D721Med (cell line): ENCODE results near the gene SURF4.

Experiments
- DNase-seq: peaks from one replicate; pipeline ENCODE4 v3.0.0; 2011; ENCODE audit warnings: low spot score; ENCODE audit not compliant: insufficient read length
- FAIRE-seq: peaks from 2 replicates; lab custom pipeline; 2011; peaks lifted over from hg19 to GRCh38; lab: Jason Lieb, UNC
- TF ChIP-seq, protein P1 (sequence below): IDR thresholded peaks from 2 replicates; pipeline ENCODE4 v1.5.1; 2012; ENCODE audit warnings: mild to moderate bottlenecking, control low read depth; ENCODE audit not compliant: insufficient read depth; ENCODE audit errors: missing control alignments

SURF4 gene

GRCh38 chr9:133356391-133357091, 19.3 kb downstream of the SURF4 start, which contains the start of the genes SURF1 and SURF2:
Gene SURF1, minus strand, starts transcription at chr9:133356487. Its CDS starts 34 bp downstream, at chr9:133356453.
Gene SURF2, plus strand, starts transcription at chr9:133356550. Its CDS starts 43 bp downstream, at chr9:133356593.
- DNase-seq (peak; percentile 82), FAIRE-seq (no peak)
- TF ChIP-seq, protein P1, sequence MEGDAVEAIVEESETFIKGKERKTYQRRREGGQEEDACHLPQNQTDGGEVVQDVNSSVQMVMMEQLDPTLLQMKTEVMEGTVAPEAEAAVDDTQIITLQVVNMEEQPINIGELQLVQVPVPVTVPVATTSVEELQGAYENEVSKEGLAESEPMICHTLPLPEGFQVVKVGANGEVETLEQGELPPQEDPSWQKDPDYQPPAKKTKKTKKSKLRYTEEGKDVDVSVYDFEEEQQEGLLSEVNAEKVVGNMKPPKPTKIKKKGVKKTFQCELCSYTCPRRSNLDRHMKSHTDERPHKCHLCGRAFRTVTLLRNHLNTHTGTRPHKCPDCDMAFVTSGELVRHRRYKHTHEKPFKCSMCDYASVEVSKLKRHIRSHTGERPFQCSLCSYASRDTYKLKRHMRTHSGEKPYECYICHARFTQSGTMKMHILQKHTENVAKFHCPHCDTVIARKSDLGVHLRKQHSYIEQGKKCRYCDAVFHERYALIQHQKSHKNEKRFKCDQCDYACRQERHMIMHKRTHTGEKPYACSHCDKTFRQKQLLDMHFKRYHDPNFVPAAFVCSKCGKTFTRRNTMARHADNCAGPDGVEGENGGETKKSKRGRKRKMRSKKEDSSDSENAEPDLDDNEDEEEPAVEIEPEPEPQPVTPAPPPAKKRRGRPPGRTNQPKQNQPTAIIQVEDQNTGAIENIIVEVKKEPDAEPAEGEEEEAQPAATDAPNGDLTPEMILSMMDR, result no peak

DNA sequence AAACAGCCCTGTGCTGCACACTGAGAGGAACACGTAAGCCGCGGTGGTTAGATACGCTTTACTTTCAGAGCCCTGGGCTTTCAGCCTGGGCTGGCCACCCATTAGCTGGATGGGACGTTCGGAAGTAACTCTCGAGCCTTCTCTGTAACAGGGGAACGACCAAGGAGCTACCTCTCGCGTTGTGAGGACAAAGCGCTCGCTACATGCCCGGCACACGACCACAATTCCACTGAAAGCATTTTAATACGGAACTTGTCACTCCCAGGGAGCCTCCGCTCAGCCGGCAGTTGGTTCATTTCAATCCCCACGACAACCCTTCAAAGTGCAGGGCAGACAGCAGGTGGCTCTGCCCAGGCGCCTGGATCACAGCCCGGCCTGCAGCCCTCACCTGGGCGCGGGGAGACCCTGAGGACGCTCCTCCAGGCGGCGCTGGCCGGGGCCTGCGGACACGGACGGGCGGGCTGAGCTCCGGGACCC, 19.9 kb downstream of the SURF4 start:
- TF ChIP-seq, protein P1, result no peak
- DNase-seq (no peak), FAIRE-seq (no peak)

DNA sequence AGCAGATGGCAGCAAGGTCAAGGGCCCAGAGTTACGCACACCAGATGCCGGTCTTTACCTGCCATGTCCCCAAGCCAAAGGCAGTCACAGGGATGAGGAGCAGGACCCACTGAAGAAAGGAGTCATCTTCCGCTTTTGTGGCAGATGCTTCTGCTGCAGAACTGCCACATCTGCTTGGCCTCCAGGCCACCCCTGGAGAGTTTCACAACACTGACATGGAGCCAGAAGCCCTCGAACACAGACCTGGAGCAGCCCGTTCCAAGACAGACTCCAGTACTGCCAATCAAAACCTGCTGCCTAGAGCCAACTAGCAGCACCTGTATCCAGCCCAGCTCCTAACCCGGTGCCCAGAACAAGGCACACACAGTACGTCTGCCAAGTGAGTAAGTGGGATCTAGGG, 21.1 kb downstream of the SURF4 start:
- DNase-seq, result no peak
- TF ChIP-seq, protein P1, result no peak
- no peak for FAIRE-seq

- TF ChIP-seq, protein P1, result no peak
- DNase-seq (no peak), FAIRE-seq (no peak)
Observed at GRCh38 chr9:133353548-133353947, 22.3 kb downstream of the SURF4 start.

GRCh38 chr9:133352635-133353340, 23.1 kb downstream of the SURF4 start:
- TF ChIP-seq, protein P1, result no peak
- DNase-seq (no peak), FAIRE-seq (no peak)

DNA sequence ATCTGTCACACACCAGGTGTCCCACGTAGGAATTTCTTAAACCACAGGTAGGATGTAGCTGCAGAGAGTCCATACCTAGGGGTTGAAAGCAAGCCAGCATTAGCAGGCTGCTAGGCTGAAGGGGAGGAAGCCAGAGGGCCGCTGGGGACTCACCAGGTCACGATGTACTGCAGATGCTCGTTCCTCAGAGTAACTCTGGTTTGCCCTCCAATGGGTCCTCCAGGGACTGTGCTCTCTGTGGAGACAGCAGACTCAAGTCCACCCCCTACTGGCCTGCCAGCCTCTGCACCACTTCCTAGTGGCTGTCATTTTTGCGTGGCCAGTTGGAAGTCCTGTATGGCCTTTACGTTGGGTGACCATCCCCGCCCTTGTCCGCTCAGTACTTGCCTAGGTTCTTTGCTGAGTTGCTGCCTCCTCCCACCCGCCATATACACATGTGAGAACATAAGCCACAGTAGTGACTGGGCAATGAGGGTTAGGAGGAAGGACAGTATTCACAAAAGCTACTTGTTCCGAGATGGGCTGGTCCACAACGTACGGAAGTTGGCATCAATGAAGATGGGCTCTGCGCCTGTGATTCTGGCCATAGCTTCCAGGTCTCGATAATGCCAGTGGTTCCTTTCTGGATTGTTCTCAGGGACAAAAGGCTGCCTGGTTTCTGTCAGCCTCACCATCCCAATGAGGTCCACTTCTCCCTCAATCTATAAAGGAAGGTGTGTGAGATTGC, 23.8 kb downstream of the SURF4 start:
- TF ChIP-seq, protein P1, result peak; percentile 34
- no peak for FAIRE-seq
- DNase-seq, result no peak
